ENCODE data around the gene RUSF1.
"Not testable (repeated sequence)": the region's sequence is repeated elsewhere in the genome, so short reads cannot be mapped to it uniquely, and the experiment has no call there.

The RUSF1 gene

GRCh38 chr16:31445931-31446330, 62.3 kb downstream of the RUSF1 start:
- not testable (repeated sequence) for DNase-seq

DNA sequence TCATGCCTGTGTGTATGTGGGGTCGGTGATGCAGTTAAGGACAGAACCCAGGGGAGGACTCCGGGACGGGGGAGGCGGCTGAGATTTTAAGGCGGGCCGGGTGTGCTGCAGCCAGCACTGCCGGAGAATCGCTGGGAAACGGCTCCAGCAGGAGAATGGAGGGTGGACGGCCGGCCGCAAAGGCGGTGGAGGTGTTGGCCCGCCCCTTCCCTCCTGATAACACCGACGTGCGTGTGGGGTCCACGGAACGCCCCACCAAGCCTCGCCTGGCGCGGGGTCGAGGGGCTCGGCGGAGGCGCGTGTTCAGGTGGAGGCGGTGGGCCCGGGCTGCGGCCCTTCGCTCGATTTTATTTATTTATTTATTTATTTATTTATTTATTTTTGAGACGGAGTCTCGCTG, 66.2 kb downstream of the RUSF1 start:
- no peak for DNase-seq

DNA sequence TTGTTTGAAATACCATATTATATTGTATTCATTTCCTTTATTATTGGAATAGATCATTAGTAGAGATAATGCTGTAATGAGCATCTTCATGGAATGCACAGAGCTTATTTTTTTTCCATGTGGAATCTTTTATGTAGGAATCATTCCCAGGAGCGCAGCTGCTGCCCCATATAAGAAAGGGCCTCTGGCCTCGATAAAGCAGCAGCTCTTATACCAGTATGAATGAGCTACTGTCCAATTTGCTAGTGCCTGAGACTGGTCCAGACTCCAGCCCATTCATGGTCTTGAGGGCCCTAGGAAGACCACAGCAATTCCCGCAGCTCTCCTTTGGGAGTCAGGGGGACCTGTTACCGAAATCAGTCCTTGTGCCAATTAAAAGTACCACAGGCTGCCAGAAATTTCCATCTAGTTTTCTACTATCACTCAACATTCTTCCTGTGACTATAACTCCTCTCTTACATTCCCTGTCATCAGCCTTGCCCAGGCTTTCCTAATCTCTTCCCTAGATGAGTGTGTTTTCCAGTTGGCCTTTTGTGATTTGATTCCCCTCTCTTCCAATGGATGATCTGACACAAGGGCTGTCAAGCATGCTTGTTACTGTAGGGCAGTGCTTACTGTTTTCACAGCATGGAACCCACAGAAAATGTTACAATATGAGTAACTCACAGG, 67.5 kb downstream of the RUSF1 start:
- no peak for DNase-seq

DNA sequence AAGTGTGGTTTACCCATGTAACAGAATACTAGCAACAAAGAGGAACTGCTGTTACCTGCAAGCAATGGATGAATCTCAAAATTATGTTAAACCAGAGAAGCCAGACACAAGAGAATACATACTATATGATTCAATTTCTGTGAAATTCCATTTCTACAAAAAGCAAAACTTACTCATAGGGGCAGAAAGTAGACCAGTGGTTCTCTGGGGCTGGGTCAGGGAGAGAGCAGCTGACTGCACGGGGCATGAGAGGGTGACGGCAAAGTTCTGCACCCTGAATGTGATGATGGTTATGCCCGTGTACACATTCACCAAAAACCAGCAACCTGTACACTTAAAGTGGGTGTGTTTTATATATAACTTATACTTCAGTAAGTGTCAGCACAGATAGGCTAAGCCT, 68.7 kb downstream of the RUSF1 start:
- DNase-seq = no peak

Measured in NCI-H69 (cell line).